ENCODE data around the gene MORN5. TPM values are rescaled to one million over a fixed set of nuclear protein-coding genes. Genes with fewer than 3 reads are reported as not detected.

Gene MORN5
- total and polyA plus RNA-seq, 9 of the 15 experiments (the other 6 are each of a cell fraction or from before 2014, with no cell fraction given) = not detected

DNA sequence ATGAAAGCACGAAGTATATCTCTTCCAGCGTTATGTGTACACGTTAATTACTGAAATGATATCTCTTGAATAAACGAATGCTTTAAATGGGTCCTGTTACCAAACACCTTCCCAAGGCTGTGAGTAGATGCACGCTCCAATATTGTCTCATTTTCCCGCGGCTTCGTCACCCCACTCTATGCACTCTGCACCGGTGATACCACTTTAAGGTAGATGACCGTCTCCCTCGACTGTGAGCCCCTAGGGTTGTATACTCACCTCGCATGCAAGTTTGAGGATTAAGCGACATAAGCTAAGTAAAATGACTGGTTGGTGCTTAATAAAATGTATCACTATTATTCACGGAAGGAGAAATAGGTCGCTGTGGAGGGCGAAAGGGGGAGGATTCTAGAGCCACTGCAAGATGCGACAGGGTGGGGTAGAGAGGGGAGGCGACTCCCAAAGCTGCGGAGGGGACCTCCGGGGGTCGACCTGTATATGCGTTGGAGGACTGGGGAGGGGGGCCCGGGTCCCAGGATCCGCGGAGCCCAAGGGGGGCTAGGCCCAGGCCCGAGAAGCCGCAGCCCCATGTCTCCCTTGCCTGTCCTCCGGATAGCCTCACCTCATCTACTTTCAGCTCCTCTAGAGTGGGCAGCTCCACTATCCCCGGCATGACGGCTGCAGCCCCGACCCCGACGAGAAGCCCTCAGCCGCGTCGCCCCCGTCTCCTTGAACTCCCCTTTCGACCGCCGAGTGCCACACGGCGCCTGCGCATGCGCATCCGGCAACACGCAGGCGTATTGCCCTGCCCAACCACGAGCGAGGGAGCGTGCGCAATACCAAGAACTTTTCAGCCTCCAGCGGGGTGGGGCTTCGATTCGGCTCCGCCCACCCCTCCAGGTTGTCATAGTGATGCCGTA lies at the start of gene MORN5, which contains the start of gene NDUFA8 (continued):
- TF ChIP-seq, protein P1, sequence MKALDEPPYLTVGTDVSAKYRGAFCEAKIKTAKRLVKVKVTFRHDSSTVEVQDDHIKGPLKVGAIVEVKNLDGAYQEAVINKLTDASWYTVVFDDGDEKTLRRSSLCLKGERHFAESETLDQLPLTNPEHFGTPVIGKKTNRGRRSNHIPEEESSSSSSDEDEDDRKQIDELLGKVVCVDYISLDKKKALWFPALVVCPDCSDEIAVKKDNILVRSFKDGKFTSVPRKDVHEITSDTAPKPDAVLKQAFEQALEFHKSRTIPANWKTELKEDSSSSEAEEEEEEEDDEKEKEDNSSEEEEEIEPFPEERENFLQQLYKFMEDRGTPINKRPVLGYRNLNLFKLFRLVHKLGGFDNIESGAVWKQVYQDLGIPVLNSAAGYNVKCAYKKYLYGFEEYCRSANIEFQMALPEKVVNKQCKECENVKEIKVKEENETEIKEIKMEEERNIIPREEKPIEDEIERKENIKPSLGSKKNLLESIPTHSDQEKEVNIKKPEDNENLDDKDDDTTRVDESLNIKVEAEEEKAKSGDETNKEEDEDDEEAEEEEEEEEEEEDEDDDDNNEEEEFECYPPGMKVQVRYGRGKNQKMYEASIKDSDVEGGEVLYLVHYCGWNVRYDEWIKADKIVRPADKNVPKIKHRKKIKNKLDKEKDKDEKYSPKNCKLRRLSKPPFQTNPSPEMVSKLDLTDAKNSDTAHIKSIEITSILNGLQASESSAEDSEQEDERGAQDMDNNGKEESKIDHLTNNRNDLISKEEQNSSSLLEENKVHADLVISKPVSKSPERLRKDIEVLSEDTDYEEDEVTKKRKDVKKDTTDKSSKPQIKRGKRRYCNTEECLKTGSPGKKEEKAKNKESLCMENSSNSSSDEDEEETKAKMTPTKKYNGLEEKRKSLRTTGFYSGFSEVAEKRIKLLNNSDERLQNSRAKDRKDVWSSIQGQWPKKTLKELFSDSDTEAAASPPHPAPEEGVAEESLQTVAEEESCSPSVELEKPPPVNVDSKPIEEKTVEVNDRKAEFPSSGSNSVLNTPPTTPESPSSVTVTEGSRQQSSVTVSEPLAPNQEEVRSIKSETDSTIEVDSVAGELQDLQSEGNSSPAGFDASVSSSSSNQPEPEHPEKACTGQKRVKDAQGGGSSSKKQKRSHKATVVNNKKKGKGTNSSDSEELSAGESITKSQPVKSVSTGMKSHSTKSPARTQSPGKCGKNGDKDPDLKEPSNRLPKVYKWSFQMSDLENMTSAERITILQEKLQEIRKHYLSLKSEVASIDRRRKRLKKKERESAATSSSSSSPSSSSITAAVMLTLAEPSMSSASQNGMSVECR (CRISPR knock-in tag; IDR thresholded peaks at IDR 0.05) = 0 out of 2 replicates have a peak, but pooled peaks have one; percentile 25
- TF ChIP-seq PRDM10 (IDR thresholded peaks at IDR 0.05; ENCODE audit: partially characterized antibody) (peak; percentile 96), RBFOX2 (IDR thresholded peaks at IDR 0.05; ENCODE audit: low read depth, low read length) (peak; percentile 84), LCOR (CRISPR knock-in tag; IDR thresholded peaks at IDR 0.05) (0 out of 2 replicates have a peak, but pooled peaks have one; percentile 41), ZNF57 (CRISPR knock-in tag; IDR thresholded peaks at IDR 0.05) (no peak), ZKSCAN1 (IDR thresholded peaks at IDR 0.05; ENCODE audit: low read depth, low read length) (0 out of 2 replicates have a peak, but pooled peaks have one; percentile 33), SP1 (CRISPR knock-in tag; IDR thresholded peaks at IDR 0.05) (peak; percentile 24; the same call in 1 of the 2 replicates), SMARCE1 (IDR thresholded peaks at IDR 0.05) (peak; percentile 43; the same call in 1 of the 2 replicates), SAP30 (IDR thresholded peaks at IDR 0.05; ENCODE audit: borderline replicate concordance, insufficient read depth, low read depth, low read length, poor library complexity, severe bottlenecking) (peak; percentile 26), MAX (CRISPR knock-in tag; IDR thresholded peaks at IDR 0.05) (peak; percentile 50; the same call in 1 of the 2 replicates), MYC (IDR thresholded peaks at IDR 0.05; ENCODE audit: low read depth, low read length) (peak; percentile 67), MYC (CRISPR knock-in tag; IDR thresholded peaks at IDR 0.05; ENCODE audit: borderline replicate concordance, low read depth) (0 out of 2 replicates have a peak, but pooled peaks have one; percentile 67), FOXJ2 (tag; IDR thresholded peaks at IDR 0.05) (peak; percentile 44; the same call in 1 of the 2 replicates), POU5F1 (IDR thresholded peaks at IDR 0.05; ENCODE audit: borderline replicate concordance, low read depth, low read length, partially characterized antibody) (peak; percentile 79)
- TF ChIP-seq, protein P2, sequence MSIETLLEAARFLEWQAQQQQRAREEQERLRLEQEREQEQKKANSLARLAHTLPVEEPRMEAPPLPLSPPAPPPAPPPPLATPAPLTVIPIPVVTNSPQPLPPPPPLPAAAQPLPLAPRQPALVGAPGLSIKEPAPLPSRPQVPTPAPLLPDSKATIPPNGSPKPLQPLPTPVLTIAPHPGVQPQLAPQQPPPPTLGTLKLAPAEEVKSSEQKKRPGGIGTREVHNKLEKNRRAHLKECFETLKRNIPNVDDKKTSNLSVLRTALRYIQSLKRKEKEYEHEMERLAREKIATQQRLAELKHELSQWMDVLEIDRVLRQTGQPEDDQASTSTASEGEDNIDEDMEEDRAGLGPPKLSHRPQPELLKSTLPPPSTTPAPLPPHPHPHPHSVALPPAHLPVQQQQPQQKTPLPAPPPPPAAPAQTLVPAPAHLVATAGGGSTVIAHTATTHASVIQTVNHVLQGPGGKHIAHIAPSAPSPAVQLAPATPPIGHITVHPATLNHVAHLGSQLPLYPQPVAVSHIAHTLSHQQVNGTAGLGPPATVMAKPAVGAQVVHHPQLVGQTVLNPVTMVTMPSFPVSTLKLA (conservative IDR thresholded peaks at IDR 0.05) = peak; percentile 40 to 72; a peak in 2 of 4 replicates

Measured in K562 (cell line).